GM12878 (cell line): ENCODE data around the gene CARD19. TPM values are rescaled to one million over a fixed set of nuclear protein-coding genes. Genes with fewer than 3 reads are reported as not detected.

Experiments
- ASH2L ChIP-seq: fragments of 300-600, 200-600 bp; sonication (generic); IDR thresholded peaks from 2 replicates; pipeline ENCODE4 v1.6.1; 2017; ENCODE audit warnings: low read depth, mild to moderate bottlenecking, borderline replicate concordance
- EP300 ChIP-seq, 2 experiments: fragments of 150-350 bp in 1 of 2; IDR thresholded peaks; 2 replicates each; pipeline ENCODE4 v1.6.1; 2011 to 2012; ENCODE audit warnings: low read depth in 2 of 2, low read length in 2 of 2, borderline replicate concordance in 1 of 2, improper control_type of control experiment in 1 of 2, inconsistent platforms in 1 of 2; ENCODE audit not compliant: control insufficient read depth in 1 of 2
- GATAD2B ChIP-seq: fragments of 450-650 bp; conservative IDR thresholded peaks from 2 replicates; pipeline ENCODE4 v1.6.1; 2017; ENCODE audit warnings: low read depth, mild to moderate bottlenecking, moderate library complexity
- HDAC2 ChIP-seq: fragments of 200-600 bp; sonication (generic); IDR thresholded peaks from 2 replicates; pipeline ENCODE4 v1.6.1; 2017
- IKZF1 ChIP-seq: fragments of 450-650 bp; conservative IDR thresholded peaks from 2 replicates; pipeline ENCODE4 v1.6.1; 2017; ENCODE audit warnings: antibody characterized with exemption, mild to moderate bottlenecking
- KDM1A ChIP-seq: fragments of 200-600 bp; sonication (generic); IDR thresholded peaks from 2 replicates; pipeline ENCODE4 v1.6.1; 2016; ENCODE audit warnings: borderline replicate concordance
- NFXL1 ChIP-seq: fragments of 450-650 bp; IDR thresholded peaks from 2 replicates; pipeline ENCODE4 v1.6.1; 2017; ENCODE audit warnings: antibody characterized with exemption, mild to moderate bottlenecking, borderline replicate concordance
- POLR2A ChIP-seq: IDR thresholded peaks from 2 replicates; pipeline ENCODE4 v1.6.1; 2011; ENCODE audit warnings: low read depth, mild to moderate bottlenecking, low read length
- RAD21 ChIP-seq: IDR thresholded peaks from 2 replicates; pipeline ENCODE4 v1.6.1; 2011; ENCODE audit warnings: mild to moderate bottlenecking, low read depth, low read length, moderate library complexity; ENCODE audit not compliant: insufficient read depth
- SMC3 ChIP-seq: IDR thresholded peaks from 2 replicates; pipeline ENCODE4 v1.6.1; 2011; ENCODE audit warnings: low read length, improper control_type of control experiment, borderline replicate concordance
- polyA plus RNA-seq, 11 experiments: library from polyadenylated mRNA; depleted of rRNA in 4 of 11; unstranded in 6 of 11; stranded (reverse) in 5 of 11; fragments of >200 nt; fragmentation: Nextera tagmentation in 4 of 11; fragmentation: Illumina TruSeq in 1 of 11; extraction: Ambion mirVana in 4 of 11; extraction: Trizol in 1 of 11; gene quantifications; 1 replicate in 1 of 11; 2 replicates in 10 of 11; pipeline versions ENCODE4 v1.2.1 to v1.2.3, GENCODE V29; 2011 to 2016; ENCODE audit warnings: inconsistent platforms in 2 of 11, missing spikeins in 2 of 11, low read depth in 1 of 11
- total RNA-seq, 4 experiments: library from RNA; depleted of rRNA in 3 of 4; stranded (reverse); fragments of >200 nt in 3 of 4; fragmentation: Illumina TruSeq in 1 of 4; extraction: Trizol in 1 of 4; gene quantifications; 2 replicates each; pipeline versions ENCODE4 v1.2.1 to v1.2.3, GENCODE V29; 2013 to 2021
- TF ChIP-seq, protein P1 (sequence below): fragments of 450-650 bp; IDR thresholded peaks from 2 replicates; pipeline ENCODE4 v1.6.1; 2017; ENCODE audit warnings: mild to moderate bottlenecking
- TF ChIP-seq, protein P2 (sequence below): fragments of 450-650 bp; IDR thresholded peaks from 2 replicates; pipeline ENCODE4 v1.6.1; 2017; ENCODE audit warnings: mild to moderate bottlenecking, moderate library complexity
- TF ChIP-seq, protein P3 (sequence below): fragments of 450-650 bp; IDR thresholded peaks from 2 replicates; pipeline ENCODE4 v1.6.1; 2017; ENCODE audit warnings: mild to moderate bottlenecking, moderate library complexity
- TF ChIP-seq, protein P4 (sequence below): fragments of 450-650 bp; conservative IDR thresholded peaks from 2 replicates; pipeline ENCODE4 v1.6.1; 2017; ENCODE audit warnings: mild to moderate bottlenecking, moderate library complexity
- TF ChIP-seq, protein P5 (sequence below): IDR thresholded peaks from 2 replicates; pipeline ENCODE4 v1.6.1; 2011; ENCODE audit warnings: borderline replicate concordance, low read depth, mild to moderate bottlenecking, moderate library complexity, low read length; ENCODE audit not compliant: insufficient read depth, poor library complexity, severe bottlenecking

CARD19 gene
- total and polyA plus RNA-seq, 10 of the 15 experiments (the other 5 are each of a cell fraction or from before 2014, with no cell fraction given): 0.61 to 41.6 (median 19.9) TPM

DNA sequence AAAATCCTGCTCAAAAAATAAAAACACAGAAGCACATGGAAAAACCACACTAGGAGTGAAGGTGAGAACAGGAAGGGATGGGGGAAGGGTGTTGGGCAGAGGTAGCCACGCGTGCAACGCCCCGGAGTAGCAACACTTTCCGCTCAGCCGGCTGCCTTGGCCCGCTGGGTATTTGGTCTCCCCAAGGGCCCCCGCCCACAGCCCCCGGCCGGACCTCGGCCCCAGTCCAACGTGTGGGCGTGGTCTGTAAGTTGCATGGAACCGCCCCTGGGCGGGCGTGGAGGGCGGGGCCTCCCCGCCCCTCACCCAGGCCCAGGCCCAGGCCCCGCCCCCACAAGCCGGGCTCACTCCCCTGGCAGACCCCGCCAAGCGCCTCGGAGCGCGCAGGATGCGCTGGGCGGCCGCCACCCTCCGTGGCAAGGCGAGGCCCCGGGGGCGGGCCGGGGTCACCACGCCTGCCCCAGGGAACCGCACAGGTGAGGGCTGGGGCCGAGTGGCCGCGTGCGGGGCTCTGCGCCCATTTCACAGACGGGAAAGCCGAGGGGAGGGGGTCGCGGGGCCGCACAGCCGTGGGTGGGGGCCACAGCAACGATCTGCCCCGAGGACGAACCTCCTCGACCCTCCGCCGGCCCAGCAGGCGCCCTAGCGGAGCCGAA lies 37.5 kb upstream of the CARD19 start, which contains the start of gene SUSD3 (continued):
- TF ChIP-seq IKZF1 (peak; percentile 97), RAD21 (no peak), HDAC2 (no peak), SMC3 (no peak), NFXL1 (no peak), EP300 (IDR thresholded peaks at IDR 0.05; ENCODE audit: borderline replicate concordance in 1 of 2, control insufficient read depth in 1 of 2, low read depth in 2 of 2, low read length in 2 of 2) (peak in 1 of 2 experiments; percentile 42; a peak in 2 of 4 replicates), POLR2A (peak; percentile 64), ASH2L (no peak), KDM1A (no peak), GATAD2B (peak; percentile 78)
- TF ChIP-seq, protein P1, sequence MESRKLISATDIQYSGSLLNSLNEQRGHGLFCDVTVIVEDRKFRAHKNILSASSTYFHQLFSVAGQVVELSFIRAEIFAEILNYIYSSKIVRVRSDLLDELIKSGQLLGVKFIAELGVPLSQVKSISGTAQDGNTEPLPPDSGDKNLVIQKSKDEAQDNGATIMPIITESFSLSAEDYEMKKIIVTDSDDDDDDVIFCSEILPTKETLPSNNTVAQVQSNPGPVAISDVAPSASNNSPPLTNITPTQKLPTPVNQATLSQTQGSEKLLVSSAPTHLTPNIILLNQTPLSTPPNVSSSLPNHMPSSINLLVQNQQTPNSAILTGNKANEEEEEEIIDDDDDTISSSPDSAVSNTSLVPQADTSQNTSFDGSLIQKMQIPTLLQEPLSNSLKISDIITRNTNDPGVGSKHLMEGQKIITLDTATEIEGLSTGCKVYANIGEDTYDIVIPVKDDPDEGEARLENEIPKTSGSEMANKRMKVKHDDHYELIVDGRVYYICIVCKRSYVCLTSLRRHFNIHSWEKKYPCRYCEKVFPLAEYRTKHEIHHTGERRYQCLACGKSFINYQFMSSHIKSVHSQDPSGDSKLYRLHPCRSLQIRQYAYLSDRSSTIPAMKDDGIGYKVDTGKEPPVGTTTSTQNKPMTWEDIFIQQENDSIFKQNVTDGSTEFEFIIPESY: no peak
- TF ChIP-seq, protein P2, sequence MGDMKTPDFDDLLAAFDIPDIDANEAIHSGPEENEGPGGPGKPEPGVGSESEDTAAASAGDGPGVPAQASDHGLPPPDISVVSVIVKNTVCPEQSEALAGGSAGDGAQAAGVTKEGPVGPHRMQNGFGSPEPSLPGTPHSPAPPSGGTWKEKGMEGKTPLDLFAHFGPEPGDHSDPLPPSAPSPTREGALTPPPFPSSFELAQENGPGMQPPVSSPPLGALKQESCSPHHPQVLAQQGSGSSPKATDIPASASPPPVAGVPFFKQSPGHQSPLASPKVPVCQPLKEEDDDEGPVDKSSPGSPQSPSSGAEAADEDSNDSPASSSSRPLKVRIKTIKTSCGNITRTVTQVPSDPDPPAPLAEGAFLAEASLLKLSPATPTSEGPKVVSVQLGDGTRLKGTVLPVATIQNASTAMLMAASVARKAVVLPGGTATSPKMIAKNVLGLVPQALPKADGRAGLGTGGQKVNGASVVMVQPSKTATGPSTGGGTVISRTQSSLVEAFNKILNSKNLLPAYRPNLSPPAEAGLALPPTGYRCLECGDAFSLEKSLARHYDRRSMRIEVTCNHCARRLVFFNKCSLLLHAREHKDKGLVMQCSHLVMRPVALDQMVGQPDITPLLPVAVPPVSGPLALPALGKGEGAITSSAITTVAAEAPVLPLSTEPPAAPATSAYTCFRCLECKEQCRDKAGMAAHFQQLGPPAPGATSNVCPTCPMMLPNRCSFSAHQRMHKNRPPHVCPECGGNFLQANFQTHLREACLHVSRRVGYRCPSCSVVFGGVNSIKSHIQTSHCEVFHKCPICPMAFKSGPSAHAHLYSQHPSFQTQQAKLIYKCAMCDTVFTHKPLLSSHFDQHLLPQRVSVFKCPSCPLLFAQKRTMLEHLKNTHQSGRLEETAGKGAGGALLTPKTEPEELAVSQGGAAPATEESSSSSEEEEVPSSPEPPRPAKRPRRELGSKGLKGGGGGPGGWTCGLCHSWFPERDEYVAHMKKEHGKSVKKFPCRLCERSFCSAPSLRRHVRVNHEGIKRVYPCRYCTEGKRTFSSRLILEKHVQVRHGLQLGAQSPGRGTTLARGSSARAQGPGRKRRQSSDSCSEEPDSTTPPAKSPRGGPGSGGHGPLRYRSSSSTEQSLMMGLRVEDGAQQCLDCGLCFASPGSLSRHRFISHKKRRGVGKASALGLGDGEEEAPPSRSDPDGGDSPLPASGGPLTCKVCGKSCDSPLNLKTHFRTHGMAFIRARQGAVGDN: peak; percentile 75
- TF ChIP-seq, protein P3, sequence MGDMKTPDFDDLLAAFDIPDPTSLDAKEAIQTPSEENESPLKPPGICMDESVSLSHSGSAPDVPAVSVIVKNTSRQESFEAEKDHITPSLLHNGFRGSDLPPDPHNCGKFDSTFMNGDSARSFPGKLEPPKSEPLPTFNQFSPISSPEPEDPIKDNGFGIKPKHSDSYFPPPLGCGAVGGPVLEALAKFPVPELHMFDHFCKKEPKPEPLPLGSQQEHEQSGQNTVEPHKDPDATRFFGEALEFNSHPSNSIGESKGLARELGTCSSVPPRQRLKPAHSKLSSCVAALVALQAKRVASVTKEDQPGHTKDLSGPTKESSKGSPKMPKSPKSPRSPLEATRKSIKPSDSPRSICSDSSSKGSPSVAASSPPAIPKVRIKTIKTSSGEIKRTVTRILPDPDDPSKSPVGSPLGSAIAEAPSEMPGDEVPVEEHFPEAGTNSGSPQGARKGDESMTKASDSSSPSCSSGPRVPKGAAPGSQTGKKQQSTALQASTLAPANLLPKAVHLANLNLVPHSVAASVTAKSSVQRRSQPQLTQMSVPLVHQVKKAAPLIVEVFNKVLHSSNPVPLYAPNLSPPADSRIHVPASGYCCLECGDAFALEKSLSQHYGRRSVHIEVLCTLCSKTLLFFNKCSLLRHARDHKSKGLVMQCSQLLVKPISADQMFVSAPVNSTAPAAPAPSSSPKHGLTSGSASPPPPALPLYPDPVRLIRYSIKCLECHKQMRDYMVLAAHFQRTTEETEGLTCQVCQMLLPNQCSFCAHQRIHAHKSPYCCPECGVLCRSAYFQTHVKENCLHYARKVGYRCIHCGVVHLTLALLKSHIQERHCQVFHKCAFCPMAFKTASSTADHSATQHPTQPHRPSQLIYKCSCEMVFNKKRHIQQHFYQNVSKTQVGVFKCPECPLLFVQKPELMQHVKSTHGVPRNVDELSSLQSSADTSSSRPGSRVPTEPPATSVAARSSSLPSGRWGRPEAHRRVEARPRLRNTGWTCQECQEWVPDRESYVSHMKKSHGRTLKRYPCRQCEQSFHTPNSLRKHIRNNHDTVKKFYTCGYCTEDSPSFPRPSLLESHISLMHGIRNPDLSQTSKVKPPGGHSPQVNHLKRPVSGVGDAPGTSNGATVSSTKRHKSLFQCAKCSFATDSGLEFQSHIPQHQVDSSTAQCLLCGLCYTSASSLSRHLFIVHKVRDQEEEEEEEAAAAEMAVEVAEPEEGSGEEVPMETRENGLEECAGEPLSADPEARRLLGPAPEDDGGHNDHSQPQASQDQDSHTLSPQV: no peak
- TF ChIP-seq, protein P4, sequence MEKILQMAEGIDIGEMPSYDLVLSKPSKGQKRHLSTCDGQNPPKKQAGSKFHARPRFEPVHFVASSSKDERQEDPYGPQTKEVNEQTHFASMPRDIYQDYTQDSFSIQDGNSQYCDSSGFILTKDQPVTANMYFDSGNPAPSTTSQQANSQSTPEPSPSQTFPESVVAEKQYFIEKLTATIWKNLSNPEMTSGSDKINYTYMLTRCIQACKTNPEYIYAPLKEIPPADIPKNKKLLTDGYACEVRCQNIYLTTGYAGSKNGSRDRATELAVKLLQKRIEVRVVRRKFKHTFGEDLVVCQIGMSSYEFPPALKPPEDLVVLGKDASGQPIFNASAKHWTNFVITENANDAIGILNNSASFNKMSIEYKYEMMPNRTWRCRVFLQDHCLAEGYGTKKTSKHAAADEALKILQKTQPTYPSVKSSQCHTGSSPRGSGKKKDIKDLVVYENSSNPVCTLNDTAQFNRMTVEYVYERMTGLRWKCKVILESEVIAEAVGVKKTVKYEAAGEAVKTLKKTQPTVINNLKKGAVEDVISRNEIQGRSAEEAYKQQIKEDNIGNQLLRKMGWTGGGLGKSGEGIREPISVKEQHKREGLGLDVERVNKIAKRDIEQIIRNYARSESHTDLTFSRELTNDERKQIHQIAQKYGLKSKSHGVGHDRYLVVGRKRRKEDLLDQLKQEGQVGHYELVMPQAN: no peak; the same call in 1 of the 2 replicates
- TF ChIP-seq, protein P5, sequence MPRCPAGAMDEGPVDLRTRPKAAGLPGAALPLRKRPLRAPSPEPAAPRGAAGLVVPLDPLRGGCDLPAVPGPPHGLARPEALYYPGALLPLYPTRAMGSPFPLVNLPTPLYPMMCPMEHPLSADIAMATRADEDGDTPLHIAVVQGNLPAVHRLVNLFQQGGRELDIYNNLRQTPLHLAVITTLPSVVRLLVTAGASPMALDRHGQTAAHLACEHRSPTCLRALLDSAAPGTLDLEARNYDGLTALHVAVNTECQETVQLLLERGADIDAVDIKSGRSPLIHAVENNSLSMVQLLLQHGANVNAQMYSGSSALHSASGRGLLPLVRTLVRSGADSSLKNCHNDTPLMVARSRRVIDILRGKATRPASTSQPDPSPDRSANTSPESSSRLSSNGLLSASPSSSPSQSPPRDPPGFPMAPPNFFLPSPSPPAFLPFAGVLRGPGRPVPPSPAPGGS: no peak
